ENCODE data around the gene TMC1.

Gene TMC1

DNA sequence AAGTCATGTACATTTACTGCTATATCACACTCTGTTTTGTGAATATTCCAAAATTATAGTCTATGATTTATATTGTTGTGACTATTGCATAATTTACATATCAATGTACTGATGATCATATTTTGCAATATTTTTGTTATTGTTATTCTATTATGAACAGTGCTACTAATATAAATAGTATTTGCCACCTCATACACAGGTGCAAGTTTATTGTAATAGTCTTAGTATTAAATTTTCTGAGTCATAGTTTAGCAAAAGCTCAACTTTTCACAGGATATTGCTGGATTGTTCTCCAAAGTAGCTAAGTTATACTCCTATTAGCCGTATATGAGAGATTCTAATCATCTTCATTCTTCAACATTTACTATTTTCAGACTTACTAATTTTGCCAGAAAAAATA is 124.7 kb downstream of the TMC1 start:
- DNase-seq: no peak
- Histone ChIP-seq H3K27me3 (ENCODE audit: insufficient read depth, low read depth, severe bottlenecking) (no peaks in the 10 kb centered on the region), H3K36me3 (no peaks in the 10 kb centered on the region), H3K27ac (no peak overlapping the region), H3K4me3 (ENCODE audit: low read depth, low read length) (no peak overlapping the region), H3K9me3 (ENCODE audit: severe bottlenecking) (no peaks in the 10 kb centered on the region)
- TF ChIP-seq, protein P1, sequence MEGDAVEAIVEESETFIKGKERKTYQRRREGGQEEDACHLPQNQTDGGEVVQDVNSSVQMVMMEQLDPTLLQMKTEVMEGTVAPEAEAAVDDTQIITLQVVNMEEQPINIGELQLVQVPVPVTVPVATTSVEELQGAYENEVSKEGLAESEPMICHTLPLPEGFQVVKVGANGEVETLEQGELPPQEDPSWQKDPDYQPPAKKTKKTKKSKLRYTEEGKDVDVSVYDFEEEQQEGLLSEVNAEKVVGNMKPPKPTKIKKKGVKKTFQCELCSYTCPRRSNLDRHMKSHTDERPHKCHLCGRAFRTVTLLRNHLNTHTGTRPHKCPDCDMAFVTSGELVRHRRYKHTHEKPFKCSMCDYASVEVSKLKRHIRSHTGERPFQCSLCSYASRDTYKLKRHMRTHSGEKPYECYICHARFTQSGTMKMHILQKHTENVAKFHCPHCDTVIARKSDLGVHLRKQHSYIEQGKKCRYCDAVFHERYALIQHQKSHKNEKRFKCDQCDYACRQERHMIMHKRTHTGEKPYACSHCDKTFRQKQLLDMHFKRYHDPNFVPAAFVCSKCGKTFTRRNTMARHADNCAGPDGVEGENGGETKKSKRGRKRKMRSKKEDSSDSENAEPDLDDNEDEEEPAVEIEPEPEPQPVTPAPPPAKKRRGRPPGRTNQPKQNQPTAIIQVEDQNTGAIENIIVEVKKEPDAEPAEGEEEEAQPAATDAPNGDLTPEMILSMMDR (IDR thresholded peaks at IDR 0.05; ENCODE audit: low read depth, low read length): no peak

DNA sequence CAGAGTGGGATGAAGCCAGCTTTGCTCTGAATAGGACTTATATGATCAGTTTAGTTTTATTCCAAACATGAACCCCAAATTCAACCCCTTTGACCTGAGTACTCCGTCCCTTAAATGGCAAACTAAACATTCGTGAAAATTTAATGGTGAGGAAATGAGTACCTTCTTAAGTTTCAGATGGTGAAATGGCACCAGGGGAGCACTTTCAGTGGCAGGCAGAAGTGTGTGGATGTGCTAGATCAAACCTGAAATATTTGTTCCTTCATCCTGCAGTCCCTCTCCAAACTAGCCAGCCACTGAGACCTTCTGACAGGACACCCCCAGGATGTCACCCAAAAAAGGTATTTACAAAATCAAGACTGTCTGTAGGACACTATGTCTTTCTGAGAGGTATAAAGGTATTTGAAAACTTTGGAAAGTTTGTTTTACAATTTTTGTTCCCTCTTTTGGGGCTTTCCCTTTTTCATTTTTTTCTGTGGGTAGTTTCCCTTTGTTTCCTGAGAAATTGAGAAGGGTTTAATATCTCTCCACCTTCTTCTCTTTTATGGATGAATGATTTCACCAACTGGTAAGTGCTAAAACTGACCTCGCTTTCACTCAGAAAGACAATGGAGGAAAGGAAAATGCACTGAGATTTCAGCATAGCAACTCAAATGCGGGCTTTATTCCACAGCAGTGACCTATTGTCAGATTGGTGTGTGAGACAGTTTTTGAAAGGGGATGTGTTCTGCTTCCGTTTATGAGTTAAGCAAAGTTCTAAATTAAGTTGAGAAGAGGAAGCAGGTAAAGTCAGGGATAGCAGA is 127.1 kb downstream of the TMC1 start:
- H3K36me3 ChIP-seq: no peaks in the 10 kb centered on the region
- no peaks in the 10 kb centered on the region for H3K27me3 ChIP-seq (ENCODE audit: insufficient read depth, low read depth, severe bottlenecking)
- no peak overlapping the region for H3K4me3 ChIP-seq (ENCODE audit: low read depth, low read length)
- H3K9me3 ChIP-seq (ENCODE audit: severe bottlenecking): no peaks in the 10 kb centered on the region
- DNase-seq: no peak
- H3K27ac ChIP-seq: no peak overlapping the region
- TF ChIP-seq, protein P1 (IDR thresholded peaks at IDR 0.05; ENCODE audit: low read depth, low read length): no peak

DNA sequence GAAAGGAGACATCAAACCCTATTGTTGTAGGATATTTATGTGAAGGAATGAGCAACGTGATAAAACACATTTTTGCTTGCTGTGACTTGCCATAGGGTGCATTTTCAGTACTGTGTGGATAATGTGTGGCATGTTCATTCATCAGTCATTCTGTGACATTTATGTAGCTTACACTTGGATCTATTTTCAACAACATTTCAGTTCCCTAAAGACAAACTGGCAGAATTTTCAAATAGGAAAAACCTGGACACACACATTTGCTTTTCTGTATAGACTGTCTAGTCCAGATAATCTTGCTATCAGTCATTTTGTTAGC is 127.7 kb downstream of the TMC1 start:
- Histone ChIP-seq H3K4me3 (ENCODE audit: low read depth, low read length) (no peak overlapping the region), H3K27ac (no peak overlapping the region), H3K27me3 (ENCODE audit: insufficient read depth, low read depth, severe bottlenecking) (no peaks in the 10 kb centered on the region), H3K9me3 (ENCODE audit: severe bottlenecking) (no peaks in the 10 kb centered on the region), H3K36me3 (no peaks in the 10 kb centered on the region)
- no peak for DNase-seq
- TF ChIP-seq, protein P1 (IDR thresholded peaks at IDR 0.05; ENCODE audit: low read depth, low read length): no peak

DNA sequence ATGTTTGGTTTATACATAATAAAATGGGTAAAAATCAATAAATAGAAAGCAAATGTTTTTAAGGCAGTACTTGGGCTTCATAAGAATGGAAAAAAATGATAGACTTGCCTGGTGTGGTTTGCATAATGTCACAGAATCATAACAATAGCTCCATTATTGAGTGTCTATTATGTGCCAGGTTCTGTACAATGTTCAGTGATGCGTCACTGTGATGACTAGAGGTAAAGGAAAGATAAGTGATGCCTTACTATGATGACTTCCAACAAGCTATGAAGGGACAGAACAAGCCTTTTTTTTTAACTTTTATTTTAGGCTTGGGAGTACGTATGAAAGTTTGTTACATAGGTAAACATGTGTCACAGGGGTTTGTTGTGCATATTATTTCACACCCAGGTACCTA is 128.8 kb downstream of the TMC1 start:
- no peaks in the 10 kb centered on the region for H3K36me3 ChIP-seq
- H3K9me3 ChIP-seq (ENCODE audit: severe bottlenecking): no peaks in the 10 kb centered on the region
- no peak overlapping the region for H3K27ac ChIP-seq
- no peak for DNase-seq
- H3K4me3 ChIP-seq (ENCODE audit: low read depth, low read length): no peak overlapping the region
- TF ChIP-seq, protein P1 (IDR thresholded peaks at IDR 0.05; ENCODE audit: low read depth, low read length): no peak
- H3K27me3 ChIP-seq (ENCODE audit: insufficient read depth, low read depth, severe bottlenecking): no peaks in the 10 kb centered on the region

DNA sequence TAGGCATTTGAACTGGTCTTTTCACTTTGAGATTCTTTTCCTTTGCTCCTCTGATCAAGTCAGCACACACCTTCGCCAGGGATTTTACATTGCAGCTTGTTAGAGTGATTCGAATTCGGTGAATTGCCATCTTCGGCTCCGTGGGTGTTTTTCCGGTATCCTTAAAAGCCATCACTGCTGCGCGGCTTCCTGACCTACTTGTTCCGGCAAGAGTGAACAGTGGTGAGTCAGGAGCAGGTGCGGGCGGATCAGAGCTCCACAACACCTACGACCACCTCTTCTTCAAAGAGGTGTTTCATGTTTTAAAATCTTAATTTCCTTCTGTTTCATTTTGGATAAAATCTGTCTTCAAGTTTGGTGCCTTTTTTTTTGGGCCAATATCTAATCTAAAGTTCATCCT is 134.6 kb downstream of the TMC1 start:
- TF ChIP-seq, protein P1 (IDR thresholded peaks at IDR 0.05; ENCODE audit: low read depth, low read length): no peak
- Histone ChIP-seq H3K27me3 (ENCODE audit: insufficient read depth, low read depth, severe bottlenecking) (no peaks in the 10 kb centered on the region), H3K9me3 (ENCODE audit: severe bottlenecking) (no peaks in the 10 kb centered on the region), H3K36me3 (no peaks in the 10 kb centered on the region), H3K27ac (no peak overlapping the region), H3K4me3 (ENCODE audit: low read depth, low read length) (no peak overlapping the region)
- DNase-seq: no peak

DNA sequence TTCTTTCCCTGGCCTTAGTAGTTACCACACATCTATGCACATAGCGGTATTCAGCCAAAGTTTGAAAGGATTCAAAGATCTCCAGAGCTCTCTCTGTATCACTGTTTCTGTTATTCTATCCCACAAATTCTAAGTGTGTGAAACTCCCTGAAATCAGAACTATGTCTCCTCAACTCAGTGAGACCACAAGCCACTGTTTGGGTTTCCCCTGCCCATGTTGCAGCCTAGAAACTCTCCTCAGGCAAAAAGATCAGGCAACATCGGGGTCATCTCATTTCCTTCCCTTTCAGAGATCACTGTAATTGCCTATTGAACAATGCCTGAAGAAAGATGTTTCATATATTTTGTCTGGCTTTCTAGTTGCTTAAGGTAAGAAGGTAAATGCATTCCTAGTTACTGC is 135.6 kb downstream of the TMC1 start:
- no peak overlapping the region for H3K4me3 ChIP-seq (ENCODE audit: low read depth, low read length)

More for the DNA sequence above, 135.6 kb downstream of the TMC1 start:
- H3K27me3 ChIP-seq (ENCODE audit: insufficient read depth, low read depth, severe bottlenecking): no peaks in the 10 kb centered on the region
- no peaks in the 10 kb centered on the region for H3K9me3 ChIP-seq (ENCODE audit: severe bottlenecking)
- no peaks in the 10 kb centered on the region for H3K36me3 ChIP-seq
- no peak overlapping the region for H3K27ac ChIP-seq
- DNase-seq: no peak
- TF ChIP-seq, protein P1 (IDR thresholded peaks at IDR 0.05; ENCODE audit: low read depth, low read length): no peak

All from WERI-Rb-1 (cell line).